DMS114 treated with DMSO at 0.1 percent for 48 hours (cell line): Measurements from ENCODE around the gene EXT2.

Source experiments
- DNase-seq: peaks from one replicate; lab custom pipeline; 2025; ENCODE audit not compliant: unreplicated experiment; lab: John Stamatoyannopoulos, UW

Gene EXT2

DNA sequence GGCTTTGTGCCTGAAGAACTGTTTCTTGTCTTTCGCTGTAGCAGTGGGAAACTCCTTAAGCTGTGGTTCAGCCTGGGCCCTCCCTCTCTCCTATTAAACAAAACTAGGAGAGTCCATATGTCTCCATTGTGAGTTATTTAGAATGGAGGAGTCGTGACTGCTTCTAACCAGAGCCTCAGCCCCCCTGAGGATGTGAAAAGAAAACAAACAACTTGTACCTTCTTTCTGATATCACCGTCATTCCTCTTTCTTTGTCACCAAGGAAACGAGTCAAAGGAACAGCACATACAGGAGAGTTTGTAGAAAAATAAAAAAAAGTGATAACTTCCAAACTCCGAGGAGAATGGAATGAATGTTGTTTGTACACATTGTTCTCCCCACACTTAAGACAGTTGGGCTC is 11.6 kb upstream of the EXT2 start:
- no peak for DNase-seq

- no peak for DNase-seq
Observed at GRCh38 chr11:44085330-44085729, 10.1 kb upstream of the EXT2 start.

GRCh38 chr11:44088377-44088776 is 7.1 kb upstream of the EXT2 start:
- DNase-seq: no peak

GRCh38 chr11:44088871-44089270 is 6.6 kb upstream of the EXT2 start:
- DNase-seq: no peak

GRCh38 chr11:44090539-44090938 is 4.9 kb upstream of the EXT2 start:
- DNase-seq: no peak

DNA sequence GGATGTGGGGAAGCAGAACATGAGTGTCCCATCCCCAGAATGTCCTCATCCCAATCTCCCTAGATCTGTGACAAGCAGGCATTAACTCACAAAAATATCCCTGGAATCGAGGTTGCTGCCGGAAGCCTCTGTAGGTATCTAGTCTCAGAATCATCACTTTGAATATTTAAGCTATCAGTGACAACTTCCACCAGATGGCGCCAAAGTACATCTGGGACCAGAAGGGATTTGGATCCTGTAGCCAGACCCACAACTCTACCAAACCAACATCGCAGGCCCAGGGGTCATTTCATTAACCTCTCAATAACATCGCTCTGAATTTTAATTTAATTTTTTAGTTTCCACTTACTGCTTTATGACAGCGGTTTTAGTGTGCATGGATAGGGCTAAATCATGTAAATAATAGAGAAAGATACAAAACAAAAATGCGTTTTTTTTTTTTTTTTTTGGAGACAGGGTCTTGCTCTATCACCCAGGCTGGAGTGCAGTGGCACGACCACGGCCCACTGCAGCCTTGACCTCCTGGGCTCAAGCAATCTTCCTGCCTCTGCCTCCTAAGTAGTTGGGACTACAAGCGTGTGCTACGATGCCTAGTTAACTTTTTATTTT is 1.1 kb upstream of the EXT2 start:
- DNase-seq: peak; percentile 62

GRCh38 chr11:44096360-44097185 is 1.1 kb downstream of the EXT2 start:
- no peak for DNase-seq

DNA sequence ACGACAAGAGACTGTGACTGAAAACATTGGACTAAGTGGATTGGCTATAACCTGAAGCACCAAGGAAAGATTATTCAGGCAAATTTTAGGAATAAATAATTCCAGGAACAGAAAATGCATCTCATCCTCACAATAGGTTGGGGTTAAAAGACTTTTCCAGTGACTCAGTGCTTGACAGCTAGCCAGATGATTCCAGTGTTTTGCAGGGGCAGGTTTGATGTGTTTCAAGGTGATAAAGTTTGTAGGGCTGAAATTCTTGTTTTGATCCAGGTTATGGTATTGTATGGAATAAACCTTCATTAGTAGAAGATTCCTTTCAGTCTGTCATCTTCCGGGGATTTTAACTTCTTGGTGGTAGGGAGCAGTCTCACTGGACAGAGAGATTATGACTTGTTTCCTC is 2.3 kb downstream of the EXT2 start:
- no peak for DNase-seq

- DNase-seq: no peak
Observed at GRCh38 chr11:44101098-44101497, 5.6 kb downstream of the EXT2 start.

DNA sequence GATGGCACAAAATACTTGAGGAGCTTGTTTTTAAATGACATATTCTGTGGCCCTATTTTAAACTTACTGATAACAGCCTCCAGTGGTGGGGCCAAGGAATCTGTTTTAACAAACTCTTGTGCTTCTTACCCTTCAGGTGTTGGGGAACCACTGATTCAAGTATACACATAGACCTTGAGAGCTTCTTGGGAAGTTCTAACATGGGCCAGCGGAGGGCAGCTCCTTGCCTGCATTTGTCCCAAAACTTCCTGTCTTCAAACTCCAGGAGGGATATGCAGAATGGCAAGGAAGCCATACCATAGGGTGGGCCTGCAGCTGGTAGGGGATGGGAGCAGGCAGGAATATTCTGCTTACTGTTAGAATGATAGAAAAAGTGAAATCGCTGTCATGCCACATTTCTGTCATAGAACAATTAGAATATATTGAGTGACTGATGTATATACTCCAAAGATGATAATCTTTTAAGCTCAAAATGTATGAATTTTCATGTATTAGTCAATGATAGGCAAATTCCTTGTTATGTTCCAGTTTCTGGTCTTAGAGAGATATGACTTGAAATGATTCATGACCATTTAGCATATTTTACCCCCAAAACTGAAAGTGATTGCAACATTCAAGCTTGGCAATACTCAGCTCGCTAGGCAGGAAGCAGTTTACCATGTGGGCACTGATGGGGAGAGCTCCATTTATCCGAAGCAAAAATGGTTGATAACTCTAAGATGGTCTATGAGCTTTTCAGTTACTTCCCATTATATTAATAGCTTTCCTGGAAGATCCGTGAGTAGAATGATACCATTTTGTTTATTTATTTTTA is 9.2 kb downstream of the EXT2 start:
- no peak for DNase-seq

DNA sequence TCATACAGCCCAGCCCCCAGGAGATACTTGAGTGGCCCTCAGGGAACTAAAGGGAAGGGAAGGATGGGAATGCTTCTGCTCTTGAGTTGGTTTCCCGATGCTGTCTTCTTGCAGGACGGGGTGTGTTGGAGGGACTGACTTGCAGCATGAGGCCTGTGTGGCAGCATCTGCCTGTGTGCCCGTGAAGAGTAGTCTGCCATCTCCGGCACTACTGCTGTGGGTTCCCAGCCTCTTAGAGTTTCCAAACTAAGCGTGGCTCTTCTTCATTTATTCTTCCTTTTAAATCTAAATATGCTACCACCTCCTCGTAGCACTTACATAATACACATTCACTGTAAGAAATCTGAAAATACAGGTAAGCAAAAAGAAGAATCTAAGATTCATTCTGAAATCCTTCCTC is 12.8 kb downstream of the EXT2 start:
- no peak for DNase-seq

DNA sequence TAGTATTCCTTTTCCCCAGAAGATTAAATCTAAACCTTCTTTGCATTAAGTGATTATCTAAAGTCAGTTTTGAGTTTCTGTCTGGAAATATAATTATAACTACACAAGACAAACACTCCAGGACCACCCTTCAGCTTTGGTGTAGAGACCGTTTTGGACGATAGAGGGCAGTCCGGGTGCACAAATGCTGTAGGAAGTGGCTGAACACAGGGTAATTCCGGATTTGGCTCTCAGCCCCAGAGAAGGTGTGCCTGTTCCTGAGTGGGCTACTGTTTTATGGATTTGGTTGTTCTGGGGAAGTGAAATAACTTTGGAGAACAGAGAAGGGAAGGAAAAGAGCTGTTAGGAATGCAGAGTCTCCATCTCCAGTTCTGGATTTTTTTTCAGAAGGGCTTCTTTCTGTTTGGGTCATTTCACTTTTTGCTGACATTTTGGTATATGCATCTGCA is 14.8 kb downstream of the EXT2 start:
- peak; percentile 40 for DNase-seq

DNA sequence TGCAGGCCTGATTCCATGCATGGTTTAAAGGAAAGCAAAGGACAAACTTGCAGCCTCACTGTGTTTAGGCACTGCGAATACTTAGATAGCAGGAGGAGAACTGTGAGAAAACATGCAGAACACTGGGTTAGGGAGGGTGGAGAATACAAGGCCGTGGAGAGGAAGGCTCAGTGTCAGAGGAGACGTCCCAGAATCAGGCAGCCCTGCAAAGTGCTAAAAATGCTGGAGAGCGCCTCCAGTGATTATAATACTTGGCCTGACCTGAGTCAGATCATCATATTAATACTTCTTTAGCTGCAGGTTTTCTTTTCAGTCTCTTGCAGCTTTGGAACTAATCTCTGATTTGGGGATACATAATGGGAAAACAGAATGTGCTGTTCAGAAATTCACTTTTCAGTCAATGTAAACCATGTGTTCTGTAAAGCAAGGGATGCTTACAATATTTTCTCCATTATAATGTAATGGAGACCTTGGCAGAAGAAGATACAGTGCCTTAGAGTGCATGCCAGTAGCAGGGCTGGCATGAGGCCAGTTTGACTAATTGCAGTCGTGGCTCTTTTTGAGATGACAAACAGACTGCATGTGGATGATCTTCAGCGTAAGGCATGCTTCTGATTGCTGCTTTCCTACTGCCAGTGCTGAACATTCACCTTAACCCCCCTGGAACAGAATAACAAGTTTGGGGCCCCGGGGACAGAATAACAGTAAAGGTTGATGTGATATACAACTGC is 16.8 kb downstream of the EXT2 start:
- DNase-seq: no peak

GRCh38 chr11:44113018-44113417 is 17.5 kb downstream of the EXT2 start:
- DNase-seq: no peak

DNA sequence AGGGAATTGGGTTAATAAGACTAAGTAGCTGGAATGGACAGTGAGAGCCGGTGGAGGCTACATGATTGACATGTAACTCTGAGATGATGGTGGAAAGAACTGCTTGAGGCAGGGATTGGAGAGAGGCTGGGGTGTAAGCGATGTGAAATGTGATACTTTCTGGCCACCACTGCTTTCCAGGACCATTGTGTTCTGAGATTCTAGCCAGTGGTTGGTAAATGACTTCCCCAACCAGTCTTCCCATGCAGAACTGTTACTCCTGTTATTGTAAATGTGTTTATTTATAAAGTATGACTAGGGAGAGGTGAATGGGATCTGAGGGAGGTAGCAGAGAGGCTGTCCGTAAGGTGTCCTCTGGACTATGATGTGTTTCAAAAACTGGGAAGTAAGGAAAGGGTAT is 18.1 kb downstream of the EXT2 start:
- no peak for DNase-seq

- DNase-seq: no peak
Observed at GRCh38 chr11:44116234-44116830, 20.9 kb downstream of the EXT2 start.

DNA sequence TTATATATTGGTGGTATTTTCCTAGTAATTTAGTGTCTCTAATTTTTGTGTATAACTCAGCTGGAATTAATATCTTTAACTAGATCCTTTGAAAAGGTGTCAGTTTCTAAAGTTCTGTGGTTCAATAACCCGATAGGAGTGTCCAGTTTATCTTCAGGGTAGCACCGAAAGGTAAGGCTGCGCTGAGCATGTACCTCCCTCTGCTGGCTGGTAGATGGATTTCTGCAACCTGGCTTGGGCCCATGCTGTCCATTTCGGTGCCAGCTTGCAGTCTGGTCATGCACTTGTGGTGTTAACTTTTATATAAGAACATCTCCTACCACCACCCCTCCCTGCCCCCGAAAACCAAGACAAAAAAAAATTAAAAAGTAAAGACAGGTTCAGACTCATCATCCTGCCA is 24.7 kb downstream of the EXT2 start:
- DNase-seq: no peak

GRCh38 chr11:44125598-44125997 is 30.1 kb downstream of the EXT2 start:
- no peak for DNase-seq

- no peak for DNase-seq
Observed at GRCh38 chr11:44126304-44126703, 30.8 kb downstream of the EXT2 start.

- DNase-seq: no peak
Observed at GRCh38 chr11:44127130-44127529, 31.7 kb downstream of the EXT2 start.

GRCh38 chr11:44128729-44129128 is 33.3 kb downstream of the EXT2 start:
- no peak for DNase-seq
